ENCODE results near the gene CTRB1.

The CTRB1 gene

DNA sequence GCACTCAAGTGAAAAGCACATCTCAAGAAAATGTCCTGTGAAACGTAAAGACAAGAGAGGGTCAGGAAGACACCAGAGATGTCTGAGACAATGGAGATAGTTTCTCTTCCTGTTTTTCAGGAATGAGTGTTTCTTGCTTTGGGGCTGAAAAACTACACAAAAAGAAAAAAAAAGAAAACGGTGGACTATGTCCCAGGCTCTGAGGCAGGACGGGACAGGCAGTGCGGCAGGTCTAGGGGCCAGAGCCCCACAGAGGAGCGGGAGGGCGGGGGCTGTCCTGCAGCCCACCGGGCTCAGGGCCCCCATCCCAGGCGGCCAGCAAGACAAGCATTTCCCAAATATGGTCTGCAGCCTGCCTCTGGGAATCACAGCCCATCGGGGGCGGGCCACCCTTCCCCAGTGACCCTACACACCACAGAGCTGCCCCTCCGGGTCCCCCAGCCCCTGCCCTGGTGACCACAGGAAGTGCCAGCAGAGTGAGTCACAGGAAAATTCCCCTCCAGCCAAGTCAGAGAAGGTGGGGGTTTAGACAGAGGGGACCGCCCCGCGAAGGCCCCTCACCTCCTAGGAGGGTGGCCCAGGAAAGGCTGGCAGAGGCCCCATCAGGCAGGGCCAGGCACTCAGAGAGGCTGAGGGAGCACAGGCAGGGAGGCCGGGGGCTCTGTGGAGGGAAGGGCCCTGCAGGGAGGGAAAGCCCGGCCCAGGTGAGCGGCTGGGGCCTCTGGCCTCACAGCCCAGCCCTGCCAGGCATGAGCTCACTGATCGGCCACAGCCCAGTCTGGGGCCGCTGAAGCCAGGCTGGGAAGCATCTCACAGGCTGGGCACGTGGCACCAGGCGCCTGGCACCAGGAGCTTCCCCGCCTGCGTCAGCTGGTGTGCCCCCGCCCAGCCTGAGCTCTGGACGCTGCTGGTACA lies 26.3 kb downstream of the CTRB1 start:
- H3K4me3 ChIP-seq (ENCODE audit: low read length): no peak overlapping the region
- TF ChIP-seq, protein P1, sequence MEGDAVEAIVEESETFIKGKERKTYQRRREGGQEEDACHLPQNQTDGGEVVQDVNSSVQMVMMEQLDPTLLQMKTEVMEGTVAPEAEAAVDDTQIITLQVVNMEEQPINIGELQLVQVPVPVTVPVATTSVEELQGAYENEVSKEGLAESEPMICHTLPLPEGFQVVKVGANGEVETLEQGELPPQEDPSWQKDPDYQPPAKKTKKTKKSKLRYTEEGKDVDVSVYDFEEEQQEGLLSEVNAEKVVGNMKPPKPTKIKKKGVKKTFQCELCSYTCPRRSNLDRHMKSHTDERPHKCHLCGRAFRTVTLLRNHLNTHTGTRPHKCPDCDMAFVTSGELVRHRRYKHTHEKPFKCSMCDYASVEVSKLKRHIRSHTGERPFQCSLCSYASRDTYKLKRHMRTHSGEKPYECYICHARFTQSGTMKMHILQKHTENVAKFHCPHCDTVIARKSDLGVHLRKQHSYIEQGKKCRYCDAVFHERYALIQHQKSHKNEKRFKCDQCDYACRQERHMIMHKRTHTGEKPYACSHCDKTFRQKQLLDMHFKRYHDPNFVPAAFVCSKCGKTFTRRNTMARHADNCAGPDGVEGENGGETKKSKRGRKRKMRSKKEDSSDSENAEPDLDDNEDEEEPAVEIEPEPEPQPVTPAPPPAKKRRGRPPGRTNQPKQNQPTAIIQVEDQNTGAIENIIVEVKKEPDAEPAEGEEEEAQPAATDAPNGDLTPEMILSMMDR (conservative IDR thresholded peaks at IDR 0.05; ENCODE audit: low read depth, low read length): no peak
- peak; percentile 98 for DNase-seq (ENCODE audit: low read depth)

DNA sequence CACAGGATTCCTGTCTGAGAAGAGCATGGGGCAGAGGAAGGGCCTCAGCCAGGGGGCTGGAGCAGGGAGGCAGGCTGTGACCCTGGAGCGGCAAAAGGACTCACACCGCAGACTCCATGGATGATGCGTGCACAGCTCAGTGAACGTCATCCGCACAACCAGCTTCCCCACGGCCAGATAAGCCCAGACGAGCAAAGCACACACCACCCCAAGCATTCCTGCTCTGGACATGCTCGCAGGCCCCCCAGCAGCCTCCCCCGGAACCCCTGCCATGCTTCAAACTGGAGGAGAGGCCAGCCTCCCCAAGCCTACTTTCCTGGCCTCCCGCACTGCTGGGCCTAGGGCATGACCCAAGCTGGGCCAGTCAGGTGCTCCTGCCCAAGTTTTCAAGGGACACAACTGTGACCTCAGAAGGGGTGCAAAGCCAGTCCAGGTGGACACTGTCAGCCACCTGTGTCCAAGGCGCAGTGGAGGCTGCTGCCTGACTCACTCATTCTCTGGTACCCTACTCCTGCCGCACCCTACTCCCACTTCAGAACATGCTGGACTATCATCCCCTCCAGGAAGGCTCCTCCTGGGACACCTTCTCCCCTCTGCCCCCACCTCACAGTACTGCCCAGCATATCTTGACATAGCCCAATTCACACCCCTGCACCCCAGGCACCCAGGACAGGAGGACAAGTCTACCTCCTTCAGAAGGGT lies 27.9 kb downstream of the CTRB1 start:
- H3K4me3 ChIP-seq (ENCODE audit: low read length): peak overlapping the region; percentile 5
- peak; percentile 64 for DNase-seq (ENCODE audit: low read depth)
- TF ChIP-seq, protein P1 (conservative IDR thresholded peaks at IDR 0.05; ENCODE audit: low read depth, low read length): no peak

DNA sequence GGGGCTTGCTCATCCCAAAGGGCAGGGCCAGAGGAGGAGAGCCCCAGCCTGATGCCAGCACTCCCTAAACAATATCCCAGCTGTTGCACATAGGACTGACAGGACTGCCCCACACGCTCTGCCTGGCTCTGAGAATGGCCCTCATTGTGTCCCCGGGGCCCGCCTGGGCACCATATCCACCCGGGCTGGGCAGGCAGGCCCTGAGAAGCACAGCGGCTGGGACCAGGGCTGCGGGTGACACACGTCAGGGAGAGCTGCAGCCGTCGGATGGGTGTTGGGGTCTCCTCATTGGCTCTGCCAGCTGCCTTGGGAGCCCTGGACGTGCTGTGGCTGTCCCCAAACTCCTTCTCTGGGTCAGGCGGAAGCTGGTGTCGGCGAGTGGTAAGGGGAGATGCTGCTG lies 28.5 kb downstream of the CTRB1 start:
- H3K4me3 ChIP-seq (ENCODE audit: low read length): peak overlapping the region; percentile 97

DNA sequence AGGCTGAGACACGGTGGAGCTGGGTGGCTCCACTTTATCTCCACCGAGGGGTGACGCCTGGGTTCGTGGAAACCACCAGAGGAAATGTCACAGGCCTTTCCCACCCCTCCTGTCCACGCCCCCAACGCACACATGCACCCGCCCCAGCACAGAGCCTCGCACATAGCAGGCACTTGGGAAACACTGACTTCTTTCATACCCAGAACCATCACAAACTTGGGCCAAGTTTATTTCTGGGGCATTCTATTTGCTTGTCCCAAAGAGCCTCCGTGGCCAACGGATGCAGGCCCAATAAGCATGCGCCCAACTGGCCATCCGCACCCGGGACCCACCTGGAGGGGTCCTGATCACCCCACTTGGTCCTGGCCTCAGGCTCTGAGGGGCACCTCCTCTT lies 29.4 kb downstream of the CTRB1 start:
- TF ChIP-seq, protein P1 (conservative IDR thresholded peaks at IDR 0.05; ENCODE audit: low read depth, low read length): no peak
- DNase-seq (ENCODE audit: low read depth): no peak
- H3K4me3 ChIP-seq (ENCODE audit: low read length): peak overlapping the region; percentile 97

More for the DNA sequence above, 28.5 kb downstream of the CTRB1 start:
- no peak for DNase-seq (ENCODE audit: low read depth)
- TF ChIP-seq, protein P1 (conservative IDR thresholded peaks at IDR 0.05; ENCODE audit: low read depth, low read length): no peak

DNA sequence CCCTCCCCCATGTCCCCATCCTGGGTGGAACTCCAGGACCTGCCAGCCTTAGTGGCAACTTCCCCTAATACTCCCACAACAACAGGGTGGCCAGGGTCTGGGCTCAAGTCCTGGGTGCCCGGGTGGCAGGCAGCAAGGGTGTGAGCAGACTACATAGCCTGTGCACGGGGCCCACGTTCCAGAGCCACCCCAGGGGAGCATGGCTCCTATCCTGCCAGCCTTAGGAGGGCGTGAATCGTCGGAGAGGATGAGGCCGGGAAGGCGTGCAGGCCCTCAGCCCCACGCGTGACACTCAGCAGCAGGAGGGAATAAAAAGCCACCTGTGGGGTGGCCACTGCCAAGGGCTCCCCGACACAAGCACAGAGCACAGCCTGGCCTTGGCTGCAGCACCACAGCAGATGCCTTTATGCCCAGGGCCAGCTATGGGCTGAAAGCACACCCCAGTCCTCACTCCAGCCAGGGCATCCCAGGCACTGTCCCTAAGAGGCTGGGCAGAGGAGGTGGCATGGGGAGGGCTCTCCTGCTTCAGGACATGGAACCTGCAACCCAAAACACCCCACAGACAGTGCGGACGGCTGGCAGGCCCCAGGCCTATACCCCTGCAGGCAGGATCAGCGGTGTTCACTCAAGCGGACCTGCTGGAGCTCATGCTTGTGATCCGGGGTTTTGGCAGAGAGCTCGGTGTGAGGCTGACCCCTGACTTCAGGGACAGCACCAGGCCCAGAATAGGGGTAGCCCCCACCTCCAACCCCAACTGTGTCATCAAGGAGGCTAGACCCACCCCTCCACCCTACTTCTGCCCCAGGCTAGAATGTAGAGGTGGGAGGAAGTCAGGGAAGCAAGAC lies 30.0 kb downstream of the CTRB1 start:
- TF ChIP-seq, protein P1 (conservative IDR thresholded peaks at IDR 0.05; ENCODE audit: low read depth, low read length): no peak
- peak overlapping the region; percentile 97 for H3K4me3 ChIP-seq (ENCODE audit: low read length)
- DNase-seq (ENCODE audit: low read depth): no peak

DNA sequence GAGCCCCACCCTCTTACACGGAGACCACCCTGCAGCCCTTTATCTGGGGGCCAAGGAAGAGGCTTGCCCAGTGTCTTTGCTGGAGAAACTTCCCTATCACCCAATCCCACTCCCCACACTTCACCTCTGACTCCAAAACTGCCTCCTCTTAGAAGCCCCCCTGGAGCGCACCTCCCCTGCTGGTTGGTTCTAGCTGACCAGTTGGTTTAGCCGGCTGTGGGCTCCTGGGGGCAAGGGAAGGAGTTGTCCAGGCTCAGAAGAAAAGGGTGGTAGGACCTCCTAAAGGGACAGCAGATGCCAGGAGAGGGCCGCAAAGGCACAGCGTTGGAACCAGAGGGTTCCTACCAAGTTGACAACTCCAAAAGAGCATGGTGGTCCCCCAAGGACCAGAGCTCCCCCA lies 30.7 kb downstream of the CTRB1 start:
- peak overlapping the region; percentile 97 for H3K4me3 ChIP-seq (ENCODE audit: low read length)
- TF ChIP-seq, protein P1 (conservative IDR thresholded peaks at IDR 0.05; ENCODE audit: low read depth, low read length): no peak
- no peak for DNase-seq (ENCODE audit: low read depth)

Data from retinal pigment epithelial cell (primary cell).